Right lobe of liver (tissue), 6 donors: ENCODE data around the gene PXDN. TPM values are rescaled to one million over a fixed set of nuclear protein-coding genes. Genes with fewer than 3 reads are reported as not detected.
"Not testable (repeated sequence)": the region's sequence is repeated elsewhere in the genome, so short reads cannot be mapped to it uniquely, and the experiment has no call there.

Experiments
- ATAC-seq, 4 donors: fragments of 200-7000 bp; cut with Tn5 transposase; one replicate each; pipeline ENCODE4 v1.9.1; 2020; ENCODE audit warnings: mild to moderate bottlenecking in 4 of 4, moderate library complexity in 4 of 4
- DNase-seq, 3 donors: peaks; one replicate each; pipeline ENCODE4 v3.0.0-alpha.2; 2020
- H3K27ac ChIP-seq, 3 donors: fragments of 200-600 bp; one replicate each; pipeline ENCODE4 v1.8.0; 2022
- H3K27me3 ChIP-seq, 2 donors: fragments of 200-600 bp; one replicate each; pipeline ENCODE4 v1.8.0; 2022
- H3K36me3 ChIP-seq, 4 donors: fragments of 200-600 bp; sonication (generic) in 1 of 4; one replicate each; pipeline versions ENCODE4 v1.5.1 to v1.8.0; 2017 to 2022; ENCODE audit warnings: control low read depth in 1 of 4
- H3K4me1 ChIP-seq, 4 donors: fragments of 200-600 bp; sonication (generic) in 1 of 4; one replicate each; pipeline versions ENCODE4 v1.5.1 to v1.8.0; 2017 to 2022; ENCODE audit warnings: control low read depth in 1 of 4
- H3K4me3 ChIP-seq, 3 donors: fragments of 200-600 bp; one replicate each; pipeline ENCODE4 v1.8.0; 2022
- H3K9me3 ChIP-seq, 4 donors: fragments of 200-600 bp; sonication (generic) in 1 of 4; one replicate each; pipeline versions ENCODE4 v1.5.1 to v1.8.0; 2017 to 2022; ENCODE audit warnings: control low read depth in 1 of 4
- POLR2A ChIP-seq: fragments of 450-650 bp; IDR thresholded peaks from one replicate; pipeline ENCODE4 v1.6.1; 2017; ENCODE audit warnings: antibody characterized with exemption, mild to moderate bottlenecking
- WGBS: methylation state at CpG from one replicate; pipeline ENCODE4 v1.1.6; 2018; ENCODE audit warnings: low coverage, low lambda C conversion rate; ENCODE audit not compliant: insufficient coverage; ENCODE audit errors: missing lambda C conversion rate; 5-methylcytosine and 5-hydroxymethylcytosine counted together
- intact Hi-C, 2 donors: fragments of 100-400 bp; cut with DNase I; formaldehyde crosslinking; loops; one replicate each; pipeline versions ENCODE4 v1.11.2 to v1.14.1; 2022
- total RNA-seq, 6 experiments: library from RNA; depleted of rRNA in 2 of 6; stranded (reverse); fragments of >200 nt in 2 of 6; fragmentation: NEBNext Ultra II Directional in 3 of 6; extraction: Animal tissue kit (Norgen Biotek cat#: 25700) in 3 of 6; gene quantifications; one replicate each; pipeline versions ENCODE4 v1.1.0 to v1.2.4, GENCODE V29; 2016 to 2023
- TF ChIP-seq, protein P1 (sequence below), 4 donors: fragments of 200-600 bp in 3 of 4; fragments of 450-650 bp in 1 of 4; IDR thresholded peaks; one replicate each; pipeline versions ENCODE4 v1.5.1 to v1.8.0; 2016 to 2022; ENCODE audit warnings: antibody characterized with exemption in 4 of 4, mild to moderate bottlenecking in 2 of 4
- donor health status: DM: no; HTN: yes; CAD: no.
- donor health status: DM: no; HTN: no; CAD: no.
- donor health status: DM: no; HTN: no; CAD: no.
- donor health status: DM: no; HTN: yes; CAD: no.
- donor health status: DM: no; HTN: yes; CAD: no.

The PXDN gene
- total RNA-seq, 6 experiments from 2014 or later = 5.5 to 21.0 (median 11.4) TPM

DNA sequence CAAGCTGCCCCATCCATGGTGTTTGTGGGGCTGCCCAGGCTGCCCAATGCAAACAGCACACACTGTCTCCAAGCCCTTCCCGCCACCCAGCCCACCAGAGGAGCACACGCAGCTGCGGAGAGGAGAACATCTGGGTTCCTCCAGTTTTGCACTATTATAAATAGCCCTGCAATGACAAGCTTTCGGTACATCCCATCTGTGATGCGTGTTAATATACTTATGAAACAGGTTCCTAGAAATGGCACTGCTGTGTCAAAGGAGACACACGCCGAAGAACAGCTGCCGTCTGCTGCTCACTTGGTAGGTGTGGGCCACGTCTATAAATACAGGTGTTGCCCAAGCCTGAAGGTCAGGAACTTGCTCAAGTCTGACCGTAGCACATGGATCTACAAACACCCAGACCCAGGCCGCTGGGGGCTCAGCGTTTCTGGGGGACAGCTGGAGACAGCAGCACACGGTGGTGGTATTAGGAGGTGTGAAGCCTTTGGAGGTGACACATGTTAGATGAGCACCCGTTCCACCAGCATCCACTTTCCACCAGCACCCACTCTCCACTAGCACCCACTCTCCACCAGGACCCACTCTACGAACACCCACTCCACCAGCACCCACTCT, 34.3 kb downstream of the PXDN start:
- 61% methylated on average over 4 of the region's 15 CpGs for WGBS
- intact Hi-C loops = no loop called here
- peak in 1 of 3 donors; percentile 36 for DNase-seq
- H3K27me3 ChIP-seq = no peaks in the 10 kb centered on the region
- no peak overlapping the region for H3K4me3 ChIP-seq
- H3K27ac ChIP-seq = no peak overlapping the region
- no peak for ATAC-seq
- H3K9me3 ChIP-seq = no peaks in the 10 kb centered on the region
- H3K4me1 ChIP-seq = no peaks in the 10 kb centered on the region
- no peaks in the 10 kb centered on the region for H3K36me3 ChIP-seq
- TF ChIP-seq, protein P1, sequence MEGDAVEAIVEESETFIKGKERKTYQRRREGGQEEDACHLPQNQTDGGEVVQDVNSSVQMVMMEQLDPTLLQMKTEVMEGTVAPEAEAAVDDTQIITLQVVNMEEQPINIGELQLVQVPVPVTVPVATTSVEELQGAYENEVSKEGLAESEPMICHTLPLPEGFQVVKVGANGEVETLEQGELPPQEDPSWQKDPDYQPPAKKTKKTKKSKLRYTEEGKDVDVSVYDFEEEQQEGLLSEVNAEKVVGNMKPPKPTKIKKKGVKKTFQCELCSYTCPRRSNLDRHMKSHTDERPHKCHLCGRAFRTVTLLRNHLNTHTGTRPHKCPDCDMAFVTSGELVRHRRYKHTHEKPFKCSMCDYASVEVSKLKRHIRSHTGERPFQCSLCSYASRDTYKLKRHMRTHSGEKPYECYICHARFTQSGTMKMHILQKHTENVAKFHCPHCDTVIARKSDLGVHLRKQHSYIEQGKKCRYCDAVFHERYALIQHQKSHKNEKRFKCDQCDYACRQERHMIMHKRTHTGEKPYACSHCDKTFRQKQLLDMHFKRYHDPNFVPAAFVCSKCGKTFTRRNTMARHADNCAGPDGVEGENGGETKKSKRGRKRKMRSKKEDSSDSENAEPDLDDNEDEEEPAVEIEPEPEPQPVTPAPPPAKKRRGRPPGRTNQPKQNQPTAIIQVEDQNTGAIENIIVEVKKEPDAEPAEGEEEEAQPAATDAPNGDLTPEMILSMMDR (IDR thresholded peaks at IDR 0.05) = no peak
- no peak for TF ChIP-seq POLR2A

DNA sequence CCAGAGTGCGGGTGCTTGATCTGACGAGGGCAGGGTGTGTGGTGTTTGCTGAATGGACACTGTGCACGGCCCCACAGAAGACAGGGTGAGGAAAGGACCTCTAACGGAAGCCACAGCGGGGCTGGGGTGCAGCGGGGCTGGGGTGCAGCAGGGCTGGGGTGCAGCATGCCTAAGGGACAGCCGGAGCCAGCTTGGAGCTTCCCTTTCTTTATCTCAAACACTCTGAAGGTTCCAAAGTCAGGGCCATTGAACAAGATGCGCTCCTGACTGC, 35.0 kb downstream of the PXDN start:
- H3K27ac ChIP-seq = no peak overlapping the region

DNA sequence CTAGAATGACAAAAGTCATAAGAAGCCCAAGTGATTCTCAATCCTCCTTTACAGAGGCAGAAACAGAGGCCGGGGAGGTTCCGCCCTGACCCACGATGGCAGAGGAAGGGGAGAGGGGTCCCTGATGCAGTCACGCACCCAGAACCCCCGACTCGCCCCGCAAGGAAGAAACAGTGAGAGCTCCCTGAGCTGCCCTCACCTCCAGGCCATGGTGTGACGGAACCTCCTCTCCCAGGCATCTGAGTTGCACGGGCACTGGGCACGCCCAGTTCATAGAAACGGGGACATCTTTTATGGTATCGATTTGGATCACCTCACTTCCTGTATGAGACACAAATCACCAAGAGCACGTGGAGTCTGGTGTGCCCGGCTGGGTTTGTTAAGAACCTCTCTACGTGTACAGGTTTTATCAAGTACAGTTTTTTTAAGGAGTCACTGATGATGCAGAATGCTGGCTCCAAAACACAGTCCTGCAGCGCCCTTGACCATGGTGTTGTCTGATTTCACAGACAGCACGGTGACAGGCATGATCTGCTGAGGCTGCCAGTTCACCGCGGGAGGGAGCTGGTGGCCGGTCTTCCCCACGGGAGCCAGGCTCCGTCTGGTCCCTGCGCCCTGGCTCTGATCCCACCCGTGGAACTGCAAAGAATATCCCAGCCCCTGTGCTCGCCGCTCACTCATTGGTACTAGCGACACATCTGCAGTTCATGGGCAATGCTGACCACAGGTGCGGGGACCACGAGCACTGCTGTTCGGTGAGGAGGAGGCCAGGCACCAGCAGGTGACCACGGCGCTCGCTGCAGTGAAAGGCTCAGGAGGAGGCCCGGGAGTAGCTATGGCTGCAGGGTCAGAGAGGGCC, 35.6 kb downstream of the PXDN start:
- TF ChIP-seq POLR2A = no peak
- TF ChIP-seq, protein P1 (IDR thresholded peaks at IDR 0.05) = no peak
- no peaks in the 10 kb centered on the region for H3K4me1 ChIP-seq
- H3K27ac ChIP-seq = peak overlapping the region in 1 of 3 donors; percentile 28
- WGBS = 34% methylated on average over 14 of the region's 34 CpGs
- no peaks in the 10 kb centered on the region for H3K36me3 ChIP-seq
- ATAC-seq = peak in 2 of 4 donors; percentile 15 to 34
- H3K9me3 ChIP-seq = no peaks in the 10 kb centered on the region
- intact Hi-C loops = no loop called here
- peak in 1 of 3 donors; percentile 35 for DNase-seq
- H3K27me3 ChIP-seq = no peaks in the 10 kb centered on the region
- H3K4me3 ChIP-seq = no peak overlapping the region

More for the DNA sequence above, 35.0 kb downstream of the PXDN start:
- no peak for ATAC-seq
- peak in 1 of 3 donors; percentile 27 for DNase-seq
- Histone ChIP-seq H3K4me1 (no peaks in the 10 kb centered on the region), H3K4me3 (no peak overlapping the region), H3K27me3 (no peaks in the 10 kb centered on the region), H3K36me3 (no peaks in the 10 kb centered on the region), H3K9me3 (no peaks in the 10 kb centered on the region)
- intact Hi-C loops = no loop called here
- TF ChIP-seq, protein P1 (IDR thresholded peaks at IDR 0.05) = no peak
- no peak for TF ChIP-seq POLR2A
- WGBS = 61% methylated on average over 5 of the region's 8 CpGs

DNA sequence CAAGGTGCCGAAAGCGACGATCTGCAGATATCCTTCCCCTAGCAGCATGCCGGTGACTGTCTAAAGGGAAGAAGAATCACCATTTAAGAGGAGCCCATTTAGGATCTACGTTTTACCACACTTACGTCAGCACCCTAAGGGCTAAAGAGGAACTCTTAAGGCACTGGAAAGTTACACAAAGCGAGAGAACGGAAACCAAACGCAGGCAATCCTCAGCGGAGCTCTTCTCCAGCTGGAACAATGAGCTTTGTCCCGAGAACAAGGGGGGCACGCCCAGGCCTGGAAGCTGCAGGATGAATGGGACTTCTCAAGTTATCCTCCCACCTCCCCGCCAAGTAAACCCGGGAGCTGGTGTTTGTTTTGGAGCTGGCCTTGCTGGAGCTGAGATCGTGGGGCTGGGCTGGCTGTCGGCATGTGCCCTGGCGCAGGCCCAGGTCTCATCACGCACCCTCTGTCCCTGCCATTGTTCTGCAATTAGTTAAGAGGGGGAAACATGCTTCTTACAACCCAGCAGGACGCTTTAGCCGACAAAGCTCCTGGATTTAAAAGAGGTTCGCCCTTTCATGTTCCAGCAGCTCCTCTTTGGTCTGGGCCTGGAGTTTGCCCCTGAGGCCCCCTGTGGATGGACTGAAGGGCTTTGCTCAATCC, 36.4 kb downstream of the PXDN start:
- DNase-seq (peak in 2 of 3 donors; percentile 43 to 49), ATAC-seq (peak; percentile 57 to 87 (median 70))
- no peaks in the 10 kb centered on the region for H3K4me1 ChIP-seq
- TF ChIP-seq, protein P1 (IDR thresholded peaks at IDR 0.05) = no peak
- no peak for TF ChIP-seq POLR2A
- H3K9me3 ChIP-seq = no peaks in the 10 kb centered on the region
- WGBS = 17% methylated on average over 14 of the region's 21 CpGs
- intact Hi-C loops = no loop called here
- H3K4me3 ChIP-seq = no peak overlapping the region
- H3K27me3 ChIP-seq = no peaks in the 10 kb centered on the region
- no peaks in the 10 kb centered on the region for H3K36me3 ChIP-seq
- H3K27ac ChIP-seq = peak overlapping the region in 1 of 3 donors; percentile 28

DNA sequence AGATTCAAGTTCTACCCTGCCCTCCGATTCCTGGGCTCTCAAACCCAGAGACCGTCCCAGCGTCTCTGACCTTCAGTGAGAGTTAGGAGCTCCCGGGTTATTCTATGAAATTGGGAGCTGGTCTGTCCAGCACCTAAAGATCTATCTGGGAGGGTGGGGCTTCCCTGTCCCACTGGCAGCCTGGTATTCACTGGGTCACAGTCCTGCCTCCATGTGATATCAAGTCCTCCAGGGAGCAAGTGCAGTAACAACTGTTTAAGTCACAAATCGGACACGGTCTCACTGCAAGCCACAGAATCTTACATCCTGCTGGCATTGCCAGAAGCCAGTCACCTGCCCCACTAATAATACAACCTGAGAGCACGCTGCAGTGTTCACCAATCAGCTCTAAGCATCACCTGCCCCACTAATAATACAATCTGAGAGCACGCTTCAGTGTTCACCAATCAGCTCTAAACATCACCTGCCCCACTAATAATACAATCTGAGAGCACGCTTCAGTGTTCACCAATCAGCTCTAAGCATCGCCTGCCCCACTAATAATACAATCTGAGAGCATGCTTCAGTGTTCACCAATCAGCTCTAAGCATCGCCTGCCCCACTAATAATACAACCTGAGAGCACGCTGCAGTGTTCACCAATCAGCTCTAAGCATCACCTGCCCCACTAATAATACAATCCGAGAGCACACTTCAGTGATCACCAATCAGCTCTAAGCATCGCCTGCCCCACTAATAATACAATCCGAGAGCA, 38.0 kb downstream of the PXDN start:
- intact Hi-C loops, H3K4me1 ChIP-seq, H3K27me3 ChIP-seq, H3K4me3 ChIP-seq, H3K9me3 ChIP-seq, ATAC-seq, H3K36me3 ChIP-seq, H3K27ac ChIP-seq, DNase-seq: not testable (repeated sequence)
- WGBS = 60% methylated on average over 14 of the region's 15 CpGs
